Endodermal cell (in vitro differentiated cells): ENCODE measurements around the gene CWC22. TPM values are rescaled to one million over a fixed set of nuclear protein-coding genes. Genes with fewer than 3 reads are reported as not detected.

ENCODE experiments used
- DNase-seq: peaks from one replicate; pipeline ENCODE4 v3.0.0-alpha.2; 2017
- H3K27ac ChIP-seq: 2 replicates; pipeline ENCODE4 v1.5.1; 2013; ENCODE audit warnings: mild to moderate bottlenecking, low read depth, low read length, moderate library complexity
- H3K27me3 ChIP-seq: 2 replicates; pipeline ENCODE4 v1.6.1; 2013; ENCODE audit warnings: mild to moderate bottlenecking, low read length, moderate library complexity; ENCODE audit not compliant: insufficient read depth, control insufficient read depth, poor library complexity, severe bottlenecking
- H3K36me3 ChIP-seq: 2 replicates; pipeline ENCODE4 v1.7.0; 2013; ENCODE audit warnings: mild to moderate bottlenecking, low read length, moderate library complexity; ENCODE audit not compliant: control insufficient read depth, insufficient read depth
- H3K4me1 ChIP-seq: one replicate; pipeline ENCODE4 v1.7.0; 2013; ENCODE audit warnings: low read length; ENCODE audit not compliant: control insufficient read depth, insufficient read depth
- H3K4me3 ChIP-seq: 2 replicates; pipeline ENCODE4 v1.5.1; 2013; ENCODE audit warnings: mild to moderate bottlenecking, low read length, moderate library complexity
- H3K9ac ChIP-seq: 2 replicates; pipeline ENCODE4 v1.6.1; 2013; ENCODE audit warnings: mild to moderate bottlenecking, low read length, moderate library complexity; ENCODE audit not compliant: poor library complexity, severe bottlenecking; ENCODE audit errors: extremely low read depth
- H3K9me3 ChIP-seq: 2 replicates; pipeline ENCODE4 v1.6.1; 2013; ENCODE audit warnings: mild to moderate bottlenecking, low read length, moderate library complexity; ENCODE audit not compliant: control insufficient read depth
- H3K27ac Mint-ChIP-seq: 2 replicates; pipeline ENCODE4 v1.8.0; 2020; ENCODE audit warnings: mixed read lengths
- H3K27me3 Mint-ChIP-seq: 2 replicates; pipeline ENCODE4 v1.8.0; 2021; ENCODE audit warnings: mild to moderate bottlenecking, mixed read lengths; ENCODE audit not compliant: insufficient read depth
- H3K36me3 Mint-ChIP-seq: 2 replicates; pipeline ENCODE4 v1.8.0; 2020; ENCODE audit warnings: low read depth, mixed read lengths
- H3K4me1 Mint-ChIP-seq: 2 replicates; pipeline ENCODE4 v1.8.0; 2020; ENCODE audit warnings: mixed read lengths
- H3K4me3 Mint-ChIP-seq: 2 replicates; pipeline ENCODE4 v1.8.0; 2020; ENCODE audit warnings: mild to moderate bottlenecking, moderate library complexity, mixed read lengths
- H3K9me3 Mint-ChIP-seq: 2 replicates; pipeline ENCODE4 v1.8.0; 2020; ENCODE audit warnings: mild to moderate bottlenecking, mixed read lengths
- WGBS, 2 experiments: methylation state at CpG; one replicate each; pipeline versions ENCODE4 v1.1.5 to v1.1.7; 2013; ENCODE audit warnings: missing lambda C conversion rate in 2 of 2, mixed read lengths in 1 of 2; ENCODE audit not compliant: insufficient coverage in 1 of 2, insufficient read length in 1 of 2; 5-methylcytosine and 5-hydroxymethylcytosine counted together
- total RNA-seq, 2 donors: library from RNA; stranded (reverse); fragmentation: NEBNext Ultra II Directional in 1 of 2; extraction: Animal tissue kit (Norgen Biotek cat#: 25700) in 1 of 2; gene quantifications; 2 replicates in 1 of 2; 3 replicates in 1 of 2; pipeline ENCODE4 v1.2.1, GENCODE V29; 2021
- TF ChIP-seq, protein P1 (sequence below): fragments of 200-600 bp; sonication (generic); conservative IDR thresholded peaks from 2 replicates; pipeline ENCODE4 v1.5.0; 2021; ENCODE audit warnings: antibody characterized with exemption, mild to moderate bottlenecking

CWC22 gene
- total RNA-seq, 2 donors from 2014 or later, result 33.4 to 43.5 TPM

- no peaks in the 10 kb centered on the region for H3K4me1 Mint-ChIP-seq
- WGBS, 2 experiments, result 79 to 88% methylated on average over 2 to 3 of the region's 3 CpGs
- Histone ChIP-seq H3K27ac (no peak overlapping the region), H3K4me1 (no peaks in the 10 kb centered on the region), H3K9ac (no peak overlapping the region), H3K36me3 (no peaks in the 10 kb centered on the region), H3K9me3 (peaks cover 6% of the 10 kb centered on the region), H3K4me3 (no peak overlapping the region), H3K27me3 (no peaks in the 10 kb centered on the region)
- DNase-seq, result no peak
- peaks cover 8% of the 10 kb centered on the region for H3K36me3 Mint-ChIP-seq
- no peak overlapping the region for H3K4me3 Mint-ChIP-seq
- TF ChIP-seq, protein P1, sequence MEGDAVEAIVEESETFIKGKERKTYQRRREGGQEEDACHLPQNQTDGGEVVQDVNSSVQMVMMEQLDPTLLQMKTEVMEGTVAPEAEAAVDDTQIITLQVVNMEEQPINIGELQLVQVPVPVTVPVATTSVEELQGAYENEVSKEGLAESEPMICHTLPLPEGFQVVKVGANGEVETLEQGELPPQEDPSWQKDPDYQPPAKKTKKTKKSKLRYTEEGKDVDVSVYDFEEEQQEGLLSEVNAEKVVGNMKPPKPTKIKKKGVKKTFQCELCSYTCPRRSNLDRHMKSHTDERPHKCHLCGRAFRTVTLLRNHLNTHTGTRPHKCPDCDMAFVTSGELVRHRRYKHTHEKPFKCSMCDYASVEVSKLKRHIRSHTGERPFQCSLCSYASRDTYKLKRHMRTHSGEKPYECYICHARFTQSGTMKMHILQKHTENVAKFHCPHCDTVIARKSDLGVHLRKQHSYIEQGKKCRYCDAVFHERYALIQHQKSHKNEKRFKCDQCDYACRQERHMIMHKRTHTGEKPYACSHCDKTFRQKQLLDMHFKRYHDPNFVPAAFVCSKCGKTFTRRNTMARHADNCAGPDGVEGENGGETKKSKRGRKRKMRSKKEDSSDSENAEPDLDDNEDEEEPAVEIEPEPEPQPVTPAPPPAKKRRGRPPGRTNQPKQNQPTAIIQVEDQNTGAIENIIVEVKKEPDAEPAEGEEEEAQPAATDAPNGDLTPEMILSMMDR, result no peak
- no peaks in the 10 kb centered on the region for H3K27me3 Mint-ChIP-seq
- no peak overlapping the region for H3K27ac Mint-ChIP-seq
- H3K9me3 Mint-ChIP-seq, result peaks cover 16% of the 10 kb centered on the region
These were observed 43.1 kb upstream of the CWC22 start for GRCh38 chr2:180050246-180050645.

GRCh38 chr2:180048251-180048650 lies 41.2 kb upstream of the CWC22 start:
- WGBS, 2 experiments, result 100% methylated on average over 1 of the region's 1 CpG; no CpG with 5 or more reads in 1 of the 2 experiments
- Mint-ChIP-seq H3K4me1 (no peaks in the 10 kb centered on the region), H3K27ac (no peak overlapping the region), H3K9me3 (peaks cover 2% of the 10 kb centered on the region), H3K36me3 (peaks cover 2% of the 10 kb centered on the region), H3K4me3 (no peak overlapping the region), H3K27me3 (no peaks in the 10 kb centered on the region)
- H3K27ac ChIP-seq, result no peak overlapping the region
- no peaks in the 10 kb centered on the region for H3K36me3 ChIP-seq
- H3K27me3 ChIP-seq, result no peaks in the 10 kb centered on the region
- no peak overlapping the region for H3K4me3 ChIP-seq
- no peak overlapping the region for H3K9ac ChIP-seq
- no peaks in the 10 kb centered on the region for H3K9me3 ChIP-seq
- TF ChIP-seq, protein P1, result no peak
- H3K4me1 ChIP-seq, result no peaks in the 10 kb centered on the region
- DNase-seq, result no peak

GRCh38 chr2:180046776-180047175 lies 39.7 kb upstream of the CWC22 start:
- H3K36me3 Mint-ChIP-seq, result no peaks in the 10 kb centered on the region
- H3K27me3 ChIP-seq, result no peaks in the 10 kb centered on the region
- no peaks in the 10 kb centered on the region for H3K4me1 ChIP-seq
- H3K27me3 Mint-ChIP-seq, result no peaks in the 10 kb centered on the region
- H3K27ac Mint-ChIP-seq, result no peak overlapping the region
- no peak overlapping the region for H3K27ac ChIP-seq
- no peak for DNase-seq
- no peaks in the 10 kb centered on the region for H3K9me3 ChIP-seq
- H3K9ac ChIP-seq, result no peak overlapping the region
- no peak overlapping the region for H3K4me3 ChIP-seq
- no peaks in the 10 kb centered on the region for H3K4me1 Mint-ChIP-seq
- TF ChIP-seq, protein P1, result no peak
- H3K9me3 Mint-ChIP-seq, result no peaks in the 10 kb centered on the region
- no peaks in the 10 kb centered on the region for H3K36me3 ChIP-seq
- no peak overlapping the region for H3K4me3 Mint-ChIP-seq
